Tibial nerve (tissue), 4 donors: Measurements from ENCODE around the gene NOTCH1.

Source experiments
- EP300 ChIP-seq, 2 donors: sonication (generic); formaldehyde crosslinking; IDR thresholded peaks; one replicate each; pipeline ENCODE4 v1.6.1; 2017; ENCODE audit warnings: antibody characterized with exemption in 2 of 2, mild to moderate bottlenecking in 1 of 2
- POLR2A ChIP-seq, 2 donors: fragments of 450-650 bp; IDR thresholded peaks; one replicate each; pipeline ENCODE4 v1.6.1; 2017; ENCODE audit warnings: antibody characterized with exemption in 2 of 2, mild to moderate bottlenecking in 2 of 2, moderate library complexity in 2 of 2
- TF ChIP-seq, protein P1 (sequence below), 5 experiments: fragments of 200-600 bp in 3 of 5; fragments of 450-650 bp in 2 of 5; sonication (generic) in 3 of 5; IDR thresholded peaks; one replicate each; pipeline ENCODE4 v1.5.1; 2016 to 2019; ENCODE audit warnings: antibody characterized with exemption in 5 of 5, mild to moderate bottlenecking in 3 of 5, moderate library complexity in 2 of 5

DNA sequence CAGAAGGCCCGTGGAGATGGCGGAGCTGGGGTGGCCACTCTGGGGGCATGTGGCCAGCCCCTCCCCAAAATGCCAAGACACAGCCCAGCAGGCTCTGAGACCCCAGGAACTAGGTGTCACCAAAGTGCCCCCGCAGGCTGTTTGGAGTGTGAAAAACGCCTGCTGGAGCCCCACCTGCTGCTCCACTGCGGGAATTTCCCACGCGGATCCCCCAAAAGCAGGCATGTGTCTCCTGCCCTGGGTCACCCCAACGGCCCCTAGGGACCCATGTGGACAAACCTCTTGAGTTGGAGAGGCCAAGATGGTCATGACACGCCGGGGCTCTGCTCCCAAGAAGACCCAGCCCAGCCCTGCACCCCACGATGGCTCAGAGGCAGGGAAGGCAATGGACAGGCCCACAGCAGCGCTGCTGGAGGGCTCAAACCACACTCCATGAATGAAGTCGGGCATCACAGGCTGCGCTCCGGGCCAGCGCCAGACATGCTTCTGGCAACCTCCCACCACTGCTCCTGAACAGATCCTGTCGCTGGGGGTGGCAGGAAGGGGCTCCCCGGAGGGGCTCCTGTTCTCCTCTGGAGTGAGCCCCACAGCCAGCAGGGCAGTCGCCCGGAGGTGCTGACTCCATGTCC, 15.3 kb downstream of the NOTCH1 start:
- TF ChIP-seq, protein P1, sequence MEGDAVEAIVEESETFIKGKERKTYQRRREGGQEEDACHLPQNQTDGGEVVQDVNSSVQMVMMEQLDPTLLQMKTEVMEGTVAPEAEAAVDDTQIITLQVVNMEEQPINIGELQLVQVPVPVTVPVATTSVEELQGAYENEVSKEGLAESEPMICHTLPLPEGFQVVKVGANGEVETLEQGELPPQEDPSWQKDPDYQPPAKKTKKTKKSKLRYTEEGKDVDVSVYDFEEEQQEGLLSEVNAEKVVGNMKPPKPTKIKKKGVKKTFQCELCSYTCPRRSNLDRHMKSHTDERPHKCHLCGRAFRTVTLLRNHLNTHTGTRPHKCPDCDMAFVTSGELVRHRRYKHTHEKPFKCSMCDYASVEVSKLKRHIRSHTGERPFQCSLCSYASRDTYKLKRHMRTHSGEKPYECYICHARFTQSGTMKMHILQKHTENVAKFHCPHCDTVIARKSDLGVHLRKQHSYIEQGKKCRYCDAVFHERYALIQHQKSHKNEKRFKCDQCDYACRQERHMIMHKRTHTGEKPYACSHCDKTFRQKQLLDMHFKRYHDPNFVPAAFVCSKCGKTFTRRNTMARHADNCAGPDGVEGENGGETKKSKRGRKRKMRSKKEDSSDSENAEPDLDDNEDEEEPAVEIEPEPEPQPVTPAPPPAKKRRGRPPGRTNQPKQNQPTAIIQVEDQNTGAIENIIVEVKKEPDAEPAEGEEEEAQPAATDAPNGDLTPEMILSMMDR (IDR thresholded peaks at IDR 0.05): no peak
- no peak for TF ChIP-seq POLR2A (IDR thresholded peaks at IDR 0.05)
- no peak for TF ChIP-seq EP300 (IDR thresholded peaks at IDR 0.05)
